WI38 (cell line): ENCODE data around the gene TMEM82.
"Not testable (repeated sequence)": the region's sequence is repeated elsewhere in the genome, so short reads cannot be mapped to it uniquely, and the experiment has no call there.

Experiments used
- H3K4me3 ChIP-seq: 2 replicates; pipeline ENCODE4 v1.5.1; 2011; ENCODE audit warnings: low read depth, mild to moderate bottlenecking, control low read depth, low read length
- CTCF ChIP-seq: IDR thresholded peaks from 2 replicates; pipeline ENCODE4 v1.5.1; 2012; ENCODE audit warnings: low read depth, mild to moderate bottlenecking, control low read depth, low read length

The TMEM82 gene

GRCh38 chr1:15742339-15742801 is at the start of gene TMEM82:
Gene TMEM82, plus strand, starts transcription at chr1:15742499. Its CDS starts 61 bp downstream, at chr1:15742560.
- H3K4me3 ChIP-seq = no peak within 1 kb of the TSS
- no peak for TF ChIP-seq CTCF

GRCh38 chr1:15693371-15693770 is 48.9 kb upstream of the TMEM82 start:
- H3K4me3 ChIP-seq = no peak overlapping the region
- no peak for TF ChIP-seq CTCF

GRCh38 chr1:15696956-15697521 is 45.3 kb upstream of the TMEM82 start:
- no peak overlapping the region for H3K4me3 ChIP-seq
- TF ChIP-seq CTCF = no peak

GRCh38 chr1:15698201-15698600 is 44.1 kb upstream of the TMEM82 start:
- H3K4me3 ChIP-seq = no peak overlapping the region
- TF ChIP-seq CTCF = no peak

- not testable (repeated sequence) for H3K4me3 ChIP-seq
These were observed 43.0 kb upstream of the TMEM82 start for GRCh38 chr1:15699321-15699720.

GRCh38 chr1:15700508-15700907 is 41.8 kb upstream of the TMEM82 start:
- TF ChIP-seq CTCF = no peak
- H3K4me3 ChIP-seq = no peak overlapping the region

GRCh38 chr1:15701784-15702183 is 40.5 kb upstream of the TMEM82 start:
- H3K4me3 ChIP-seq = no peak overlapping the region
- TF ChIP-seq CTCF = no peak
